Suprapubic skin (tissue), 4 donors: ENCODE measurements around the gene LCE1D. TPM values are rescaled to one million over a fixed set of nuclear protein-coding genes. Genes with fewer than 3 reads are reported as not detected.

Source experiments
- DNase-seq, 2 donors: peaks; one replicate each; pipeline ENCODE4 v3.0.0-alpha.2; 2019; ENCODE audit warnings: low spot score in 2 of 2
- H3K27ac ChIP-seq: fragments of 200-600 bp; sonication (generic); one replicate; pipeline ENCODE4 v1.5.1; 2019
- H3K27me3 ChIP-seq: fragments of 200-600 bp; sonication (generic); one replicate; pipeline ENCODE4 v1.5.1; 2019
- H3K36me3 ChIP-seq: fragments of 200-600 bp; sonication (generic); one replicate; pipeline ENCODE4 v1.5.1; 2019
- H3K4me1 ChIP-seq: fragments of 200-600 bp; sonication (generic); one replicate; pipeline ENCODE4 v1.5.1; 2019
- H3K4me3 ChIP-seq: fragments of 200-600 bp; sonication (generic); one replicate; pipeline ENCODE4 v1.5.1; 2019; ENCODE audit warnings: mild to moderate bottlenecking
- H3K9me3 ChIP-seq: fragments of 200-600 bp; sonication (generic); one replicate; pipeline ENCODE4 v1.5.1; 2019
- CTCF ChIP-seq, 2 donors: fragments of 200-600 bp in 1 of 2; fragments of 450-650 bp in 1 of 2; sonication (generic) in 1 of 2; IDR thresholded peaks; one replicate each; pipeline ENCODE4 v1.5.1; 2016 to 2019; ENCODE audit warnings: antibody characterized with exemption in 2 of 2, mild to moderate bottlenecking in 1 of 2, moderate library complexity in 1 of 2
- EP300 ChIP-seq: sonication (generic); formaldehyde crosslinking; IDR thresholded peaks from one replicate; pipeline ENCODE4 v1.6.1; 2017; ENCODE audit warnings: antibody characterized with exemption
- POLR2A ChIP-seq, 2 donors: fragments of 450-650 bp; IDR thresholded peaks; one replicate each; pipeline ENCODE4 v1.6.1; 2017; ENCODE audit warnings: antibody characterized with exemption in 2 of 2, mild to moderate bottlenecking in 2 of 2, moderate library complexity in 2 of 2
- POLR2AphosphoS5 ChIP-seq, 3 donors: sonication (generic); formaldehyde crosslinking; IDR thresholded peaks; one replicate each; pipeline ENCODE4 v1.6.1; 2017; ENCODE audit warnings: antibody characterized with exemption in 3 of 3
- WGBS: methylation state at CpG from one replicate; pipeline ENCODE4 v1.1.5; 2018; 5-methylcytosine and 5-hydroxymethylcytosine counted together
- total RNA-seq, 4 donors: library from RNA; depleted of rRNA; stranded (reverse); fragments of >200 nt; gene quantifications; one replicate each; pipeline ENCODE4 v1.1.0, GENCODE V29; 2016

LCE1D gene
- total RNA-seq, 4 donors from 2014 or later = 32.8 to 203 (median 101) TPM

- 43% methylated on average over 2 of the region's 2 CpGs for WGBS
- Histone ChIP-seq H3K4me1 (no peaks in the 10 kb centered on the region), H3K27ac (no peak overlapping the region), H3K4me3 (no peak overlapping the region), H3K36me3 (no peaks in the 10 kb centered on the region), H3K27me3 (no peaks in the 10 kb centered on the region), H3K9me3 (no peaks in the 10 kb centered on the region)
- TF ChIP-seq POLR2A (IDR thresholded peaks at IDR 0.05) = no peak
- no peak for DNase-seq
These were observed 40.3 kb downstream of the LCE1D start for GRCh38 chr1:152836870-152837269.

GRCh38 chr1:152842556-152842955 lies 46.0 kb downstream of the LCE1D start, which contains the start of gene LCE6A:
Gene LCE6A (plus strand): TSS chr1:152842856. CDS start chr1:152843521, 665 bp downstream.
- H3K27ac ChIP-seq = no peak within 1 kb of the TSS
- no peaks in the 10 kb centered on the region for H3K36me3 ChIP-seq
- no CpG with 5 or more reads among the region's 3 CpGs for WGBS
- no peaks in the 10 kb centered on the region for H3K9me3 ChIP-seq
- H3K4me1 ChIP-seq = peaks cover 2% of the 10 kb centered on the region
- no peak for DNase-seq
- H3K27me3 ChIP-seq = no peaks in the 10 kb centered on the region
- H3K4me3 ChIP-seq = no peak within 1 kb of the TSS
- no peak for TF ChIP-seq POLR2A (IDR thresholded peaks at IDR 0.05)
- no peak for TF ChIP-seq POLR2AphosphoS5 (IDR thresholded peaks at IDR 0.05)
- no peak for TF ChIP-seq EP300
- TF ChIP-seq CTCF (IDR thresholded peaks at IDR 0.05) = no peak

Other genes starting within 250 kb of the LCE1D start
- gene LCE3E, start 229.9 kb upstream of the LCE1D start, total RNA-seq = 10 to 100 TPM in 1 of 4 donors, 1 to 10 TPM in 2, not detected in 1; 4.8 to 19.0 (median 7.4) TPM
- gene LCE3D, start 216.2 kb upstream of the LCE1D start, total RNA-seq = 10 to 100 TPM in 2 of 4 donors, 1 to 10 TPM in 2; 3.7 to 27.1 (median 15.4) TPM
- not detected for gene LCE3C, start 196.5 kb upstream of the LCE1D start, total RNA-seq
- gene LCE3B, start 182.9 kb upstream of the LCE1D start, total RNA-seq = not detected
- not detected for gene LCE3A, start 173.6 kb upstream of the LCE1D start, total RNA-seq
- 100 to 1,000 TPM in 3 of 4 donors, 10 to 100 TPM in 1; 11.8 to 304 (median 222) TPM for gene LCE2D, start 133.3 kb upstream of the LCE1D start, total RNA-seq
- gene LCE2C, start 121.4 kb upstream of the LCE1D start, total RNA-seq = 100 to 1,000 TPM in 3 of 4 donors, 10 to 100 TPM in 1; 66.5 to 669 (median 515) TPM
- gene LCE2B, start 110.6 kb upstream of the LCE1D start, total RNA-seq = 1,000 to 10,000 TPM in 2 of 4 donors, 100 to 1,000 TPM in 1, 10 to 100 TPM in 1; 91.9 to 1,442 (median 997) TPM
- 100 to 1,000 TPM in 3 of 4 donors, 10 to 100 TPM in 1; 28.2 to 457 (median 159) TPM for gene LCE2A, start 98.4 kb upstream of the LCE1D start, total RNA-seq
- 1 to 10 TPM in 3 of 4 donors, not detected in 1; 3.0 to 7.7 (median 3.6) TPM for gene LCE4A, start 88.6 kb upstream of the LCE1D start, total RNA-seq
- gene KPRP, start 38.7 kb upstream of the LCE1D start, total RNA-seq = 100 to 1,000 TPM in 3 of 4 donors, 10 to 100 TPM in 1; 20.9 to 138 (median 131) TPM
- 10 to 100 TPM in 3 of 4 donors, not detected in 1; 23.4 to 71.3 (median 42.8) TPM for gene LCE1F, start 21.6 kb upstream of the LCE1D start, total RNA-seq
- gene LCE1E, start 10.5 kb upstream of the LCE1D start, total RNA-seq = 10 to 100 TPM in 3 of 4 donors, 1 to 10 TPM in 1; 5.5 to 71.0 (median 29.6) TPM
- 1,000 to 10,000 TPM in 3 of 4 donors, 10 to 100 TPM in 1; 73.2 to 1,471 (median 1,283) TPM for gene LCE1C, start 9.9 kb downstream of the LCE1D start, total RNA-seq
- gene LCE1B, start 15.2 kb downstream of the LCE1D start, total RNA-seq = 100 to 1,000 TPM in 3 of 4 donors, 10 to 100 TPM in 1; 29.6 to 197 (median 166) TPM
- 100 to 1,000 TPM in 3 of 4 donors, 10 to 100 TPM in 1; 69.4 to 516 (median 417) TPM for gene LCE1A, start 30.8 kb downstream of the LCE1D start, total RNA-seq
- 10 to 100 TPM in 3 of 4 donors, 1 to 10 TPM in 1; 3.0 to 95.6 (median 55.0) TPM for gene LCE6A, start 46.1 kb downstream of the LCE1D start, total RNA-seq
- gene LCE7A, start 63.3 kb downstream of the LCE1D start, total RNA-seq = not detected
- not detected for gene SMCP, start 81.6 kb downstream of the LCE1D start, total RNA-seq
- gene IVL, start 111.8 kb downstream of the LCE1D start, total RNA-seq = 100 to 1,000 TPM in 3 of 4 donors, 10 to 100 TPM in 1; 50.2 to 213 (median 138) TPM
- 10 to 100 TPM; 10.7 to 42.8 (median 18.2) TPM for gene SPRR5, start 150.5 kb downstream of the LCE1D start, total RNA-seq
- gene SPRR4, start 173.9 kb downstream of the LCE1D start, total RNA-seq = 100 to 1,000 TPM in 2 of 4 donors, 10 to 100 TPM in 1, 1 to 10 TPM in 1; 1.4 to 478 (median 67.3) TPM
- 10 to 100 TPM in 1 of 4 donors, not detected in 3; 66.5 TPM for gene SPRR1A, start 187.4 kb downstream of the LCE1D start, total RNA-seq
- not detected for gene SPRR3, start 205.0 kb downstream of the LCE1D start, total RNA-seq
- gene SPRR1B, start 234.5 kb downstream of the LCE1D start, total RNA-seq = 100 to 1,000 TPM in 3 of 4 donors, 1 to 10 TPM in 1; 1.8 to 247 (median 172) TPM
- 10 to 100 TPM in 3 of 4 donors, not detected in 1; 12.3 to 69.2 (median 56.6) TPM for gene SPRR2D, start 244.4 kb downstream of the LCE1D start, total RNA-seq